NCI-H1105 treated with DMSO at 0.1 percent for 48 hours (cell line): ENCODE measurements around the gene EEF1AKMT2.

Experiments used
- DNase-seq: peaks from one replicate; lab custom pipeline; 2025; lab: John Stamatoyannopoulos, UW

EEF1AKMT2 gene

DNA sequence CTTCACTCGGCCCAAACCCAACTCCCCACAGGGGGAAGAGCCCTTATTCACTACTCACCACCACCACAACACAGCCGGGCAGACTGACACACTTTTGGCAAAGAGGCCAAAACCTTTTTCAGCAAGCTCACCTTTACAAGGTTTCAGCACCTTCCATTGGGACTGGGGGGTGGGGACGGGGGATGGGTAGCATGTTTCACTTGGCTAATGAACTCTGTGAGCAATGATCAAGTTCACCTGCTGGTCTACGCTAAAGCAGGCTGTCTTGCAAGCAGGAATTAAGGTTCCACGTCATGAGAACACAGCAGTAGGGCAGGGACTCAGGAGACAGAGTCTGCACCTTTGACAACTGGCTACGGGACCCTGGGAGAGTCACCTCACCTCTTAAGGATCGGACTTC lies 54.5 kb downstream of the EEF1AKMT2 start:
- no peak for DNase-seq

DNA sequence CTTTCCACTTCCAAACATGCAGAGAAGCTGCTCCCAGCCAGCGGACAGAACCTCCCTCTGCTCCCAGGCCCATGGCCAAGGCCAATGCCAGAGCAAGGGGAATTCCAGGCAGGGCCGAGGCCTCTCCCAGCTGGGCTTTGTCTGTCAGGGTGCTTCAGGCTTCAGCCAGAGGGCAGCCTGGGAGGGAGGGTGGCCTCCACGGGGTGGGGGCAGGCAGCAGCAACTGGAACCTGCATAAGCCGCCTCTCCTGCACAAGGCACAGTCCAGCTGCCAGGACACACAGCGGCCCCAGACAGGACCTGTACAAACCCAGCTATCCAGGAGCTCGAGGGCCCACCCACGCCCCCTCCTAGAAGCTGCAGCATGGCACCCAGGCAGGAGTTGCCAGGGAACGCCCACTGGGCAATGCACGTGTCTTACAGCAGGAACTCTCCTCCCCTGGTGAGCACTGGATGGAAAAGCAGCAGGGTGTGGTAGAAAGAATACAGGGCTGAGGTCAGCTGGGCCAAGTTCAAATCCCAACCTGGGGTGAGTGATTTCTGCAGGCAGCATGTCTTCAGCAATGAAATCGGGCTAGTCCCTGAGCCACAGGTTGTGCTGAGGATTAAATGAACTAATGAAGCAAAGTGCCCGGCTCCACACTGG lies 55.1 kb downstream of the EEF1AKMT2 start:
- DNase-seq: no peak

DNA sequence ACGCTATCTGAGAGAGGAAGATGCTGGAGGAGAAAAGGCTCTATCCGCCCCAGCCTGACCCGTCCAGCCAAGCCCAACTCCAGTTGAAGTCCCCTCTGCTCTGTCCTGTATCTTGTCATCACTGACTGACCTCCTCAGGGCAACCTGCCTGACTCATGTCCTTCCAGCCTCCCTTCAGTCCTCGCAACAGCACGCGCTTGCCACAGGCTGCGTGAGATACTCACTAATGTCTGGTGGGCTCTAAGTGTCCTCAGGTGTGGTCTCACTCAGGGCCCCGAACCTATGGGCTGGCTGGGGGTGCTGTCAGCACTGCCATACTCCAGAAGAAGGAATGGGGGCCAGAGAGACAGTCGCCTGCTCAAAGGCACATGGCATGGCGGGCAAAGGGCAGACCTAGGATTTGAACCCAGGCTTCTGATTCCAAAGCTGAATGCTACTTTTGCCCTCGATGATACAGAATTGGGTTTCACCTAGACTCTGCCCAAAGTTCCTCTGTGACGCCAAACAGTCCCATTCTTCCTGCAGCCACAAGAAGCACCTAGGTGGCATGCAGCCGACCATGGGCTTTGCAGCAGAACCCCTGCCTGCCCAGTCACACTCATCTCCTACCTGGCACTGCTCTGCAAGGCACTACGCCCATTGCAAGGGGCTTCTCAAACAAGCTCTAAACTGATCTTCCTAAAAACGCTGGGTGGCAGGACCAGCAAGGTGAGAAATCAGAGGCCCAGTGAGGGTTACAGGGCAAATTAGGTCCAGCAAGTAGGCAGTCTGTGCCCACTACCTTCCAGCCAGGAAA lies 56.0 kb downstream of the EEF1AKMT2 start:
- DNase-seq: no peak

DNA sequence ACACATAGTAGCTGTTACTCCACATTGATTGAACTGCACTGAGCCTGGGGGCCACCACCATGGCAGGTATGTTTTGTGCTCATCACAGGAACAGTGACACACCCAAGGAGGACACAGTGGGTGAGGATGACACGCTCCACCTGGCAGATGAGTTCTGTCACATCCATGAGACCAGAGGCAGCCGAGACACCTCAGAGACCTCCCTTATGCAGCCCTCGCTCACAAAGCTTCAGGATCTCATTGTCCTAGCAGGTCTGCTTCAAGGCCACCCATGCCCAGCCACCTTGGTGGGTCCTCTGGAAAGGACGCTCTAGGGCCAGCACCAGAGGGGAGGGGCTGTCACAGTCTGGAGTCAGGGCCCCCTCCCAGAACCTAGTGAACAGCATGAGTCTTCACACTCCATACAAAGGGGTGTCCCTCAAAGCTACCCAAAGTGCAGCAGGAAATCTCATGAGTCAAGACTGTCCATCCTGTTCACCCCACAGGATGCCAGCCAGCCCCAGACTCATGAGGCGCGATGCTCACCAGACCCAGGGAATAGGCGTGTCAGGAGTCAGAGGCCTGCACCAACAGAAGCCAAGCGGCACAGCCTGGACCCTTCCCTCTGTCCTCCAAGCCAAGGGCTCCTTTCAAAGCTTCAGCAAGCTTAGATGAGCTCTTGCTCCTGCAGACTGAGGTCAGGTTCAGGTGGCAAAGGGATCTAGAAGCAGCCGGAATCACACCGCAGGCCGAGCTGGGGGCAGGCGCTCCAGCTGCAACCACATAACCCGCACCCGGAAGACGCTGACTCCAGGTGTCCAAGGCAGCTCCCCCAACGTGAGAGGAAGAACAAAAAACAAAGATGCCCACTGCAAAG lies 57.1 kb downstream of the EEF1AKMT2 start:
- no peak for DNase-seq

DNA sequence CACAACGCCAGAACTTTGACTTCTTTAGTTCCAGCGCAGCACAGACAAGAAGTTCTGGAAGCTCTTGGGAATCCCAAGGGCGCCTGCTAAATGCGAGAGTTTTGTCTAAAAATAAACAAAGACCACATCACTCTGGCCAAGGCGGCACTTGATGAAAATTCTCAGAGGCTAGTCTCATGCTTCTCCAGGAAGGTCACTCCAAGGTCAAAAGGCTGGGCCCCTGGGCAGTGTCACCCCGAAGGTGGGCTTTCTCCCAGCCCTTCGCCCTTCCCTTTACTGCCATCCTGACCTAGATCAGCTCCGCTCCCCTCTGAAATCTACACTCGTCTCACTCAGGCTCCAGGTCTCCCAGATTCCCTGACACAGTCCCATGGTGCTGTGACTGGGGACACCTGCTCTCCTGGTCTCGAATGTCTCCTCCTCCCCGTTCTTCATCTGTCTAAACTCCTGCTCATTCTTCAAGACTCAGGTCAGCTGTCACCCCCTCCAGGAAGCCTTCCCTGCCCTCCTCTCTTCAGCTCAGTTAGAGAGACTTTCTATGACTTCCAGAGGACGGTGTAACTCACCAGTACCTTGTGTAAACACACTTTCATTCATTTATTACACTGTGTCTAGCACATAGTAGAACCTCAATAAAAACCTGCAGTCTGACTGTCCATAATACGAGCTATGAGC lies 58.0 kb downstream of the EEF1AKMT2 start:
- DNase-seq: no peak

DNA sequence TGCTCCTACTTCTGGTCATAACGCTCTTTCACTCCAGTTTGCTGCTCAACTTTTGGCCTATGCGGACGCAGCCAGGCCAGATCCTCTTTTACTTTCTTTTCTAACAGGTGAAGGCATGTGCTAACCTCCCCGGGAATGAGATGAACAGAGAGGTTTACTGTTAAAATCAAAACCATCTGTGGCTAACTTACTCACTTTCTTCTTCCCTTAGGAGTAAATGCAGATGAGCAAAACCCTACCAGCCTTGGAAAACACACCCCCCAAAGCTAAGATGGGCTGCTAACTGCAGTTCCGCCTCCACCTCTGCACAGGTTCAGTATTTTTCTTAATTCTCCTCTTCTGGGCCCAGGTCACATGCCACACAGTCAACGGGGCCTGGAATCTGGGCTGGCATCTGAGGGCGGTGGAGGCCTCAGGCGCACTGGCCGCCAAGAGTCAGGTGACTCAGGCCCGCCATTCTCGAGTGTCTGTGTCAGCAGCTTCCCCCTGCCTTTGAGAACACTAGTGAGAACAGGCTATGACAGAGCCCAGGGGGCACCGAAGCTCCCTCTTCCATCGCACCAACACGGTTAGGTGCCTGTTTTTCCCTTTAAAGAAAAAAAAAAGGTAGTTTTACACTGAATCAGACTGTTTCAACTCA lies 58.6 kb downstream of the EEF1AKMT2 start:
- DNase-seq: no peak

DNA sequence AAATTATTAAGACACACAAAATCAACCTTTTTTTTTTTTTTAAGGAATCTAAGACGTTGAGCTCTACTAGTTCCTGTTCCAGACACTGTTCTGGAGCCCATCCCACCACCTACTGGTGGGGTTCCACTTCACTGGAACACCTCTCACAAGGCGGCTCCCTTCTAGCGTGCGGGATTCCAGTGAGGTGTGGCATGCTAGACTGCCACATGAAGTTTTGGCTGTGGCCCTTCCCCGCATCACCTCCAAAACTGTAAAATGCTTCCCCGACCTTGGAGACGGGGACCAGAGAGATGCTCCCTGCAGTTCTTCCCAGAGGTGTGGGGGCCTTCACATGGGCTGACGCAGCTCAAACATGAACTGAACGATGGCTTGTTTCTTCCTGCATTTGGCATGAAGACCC lies 60.1 kb downstream of the EEF1AKMT2 start:
- no peak for DNase-seq

DNA sequence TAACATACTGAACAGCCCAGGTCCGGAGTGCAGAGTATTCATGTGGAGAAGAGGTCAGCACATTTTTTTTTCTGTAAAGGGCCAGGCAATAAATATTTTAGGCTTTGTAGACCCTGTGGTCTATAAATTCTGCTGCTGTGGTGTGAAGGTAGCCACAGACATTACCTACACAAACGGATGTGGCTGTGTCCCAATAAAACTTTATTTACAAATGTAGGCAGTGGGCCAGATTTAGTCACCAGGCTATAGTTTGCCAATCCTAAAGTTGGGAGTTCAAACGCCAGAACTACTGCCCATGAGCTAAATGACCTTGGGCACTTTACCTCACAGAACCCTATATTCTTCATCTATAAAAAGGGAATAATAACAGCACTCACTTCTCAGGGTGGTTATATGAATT lies 60.9 kb downstream of the EEF1AKMT2 start:
- DNase-seq: no peak

DNA sequence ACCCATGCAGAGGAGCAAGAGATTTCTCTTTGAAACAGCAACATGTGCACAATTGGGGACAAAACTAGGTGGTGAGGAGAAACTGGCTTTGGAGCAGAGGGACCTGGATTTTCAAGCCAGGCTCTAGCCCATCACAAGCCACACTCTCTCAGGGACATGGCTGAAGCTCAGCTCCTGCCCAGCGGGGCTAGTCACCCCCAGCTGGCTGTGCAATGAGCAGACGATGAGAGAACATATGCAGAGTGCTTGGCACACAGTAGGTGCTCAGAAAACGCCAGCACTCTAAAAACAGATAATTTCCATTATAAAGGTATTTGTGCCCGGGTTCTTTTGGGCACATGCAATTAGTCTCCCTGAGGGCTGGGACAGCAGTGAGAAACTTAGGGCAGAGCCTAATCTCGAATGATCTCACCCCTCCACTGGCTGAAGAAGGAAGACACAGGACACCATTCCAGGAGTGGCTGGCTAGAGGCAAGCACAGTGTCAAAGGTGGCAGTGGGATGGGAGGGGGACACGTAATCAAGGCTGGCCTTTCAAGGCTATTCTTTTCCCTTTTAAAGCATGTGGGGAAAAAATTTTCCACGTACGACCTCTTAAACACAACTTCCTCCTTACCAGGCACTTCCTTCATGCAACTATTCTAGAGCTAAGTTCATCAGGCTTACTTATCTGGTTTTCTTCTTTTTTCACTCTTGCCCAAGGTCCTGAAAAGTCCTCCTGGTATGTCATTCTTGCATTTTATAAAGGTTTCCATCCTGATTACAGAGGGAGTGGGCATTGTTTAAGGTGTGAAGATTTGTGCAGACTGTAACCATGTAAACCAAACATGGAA lies 62.6 kb downstream of the EEF1AKMT2 start:
- DNase-seq: no peak

DNA sequence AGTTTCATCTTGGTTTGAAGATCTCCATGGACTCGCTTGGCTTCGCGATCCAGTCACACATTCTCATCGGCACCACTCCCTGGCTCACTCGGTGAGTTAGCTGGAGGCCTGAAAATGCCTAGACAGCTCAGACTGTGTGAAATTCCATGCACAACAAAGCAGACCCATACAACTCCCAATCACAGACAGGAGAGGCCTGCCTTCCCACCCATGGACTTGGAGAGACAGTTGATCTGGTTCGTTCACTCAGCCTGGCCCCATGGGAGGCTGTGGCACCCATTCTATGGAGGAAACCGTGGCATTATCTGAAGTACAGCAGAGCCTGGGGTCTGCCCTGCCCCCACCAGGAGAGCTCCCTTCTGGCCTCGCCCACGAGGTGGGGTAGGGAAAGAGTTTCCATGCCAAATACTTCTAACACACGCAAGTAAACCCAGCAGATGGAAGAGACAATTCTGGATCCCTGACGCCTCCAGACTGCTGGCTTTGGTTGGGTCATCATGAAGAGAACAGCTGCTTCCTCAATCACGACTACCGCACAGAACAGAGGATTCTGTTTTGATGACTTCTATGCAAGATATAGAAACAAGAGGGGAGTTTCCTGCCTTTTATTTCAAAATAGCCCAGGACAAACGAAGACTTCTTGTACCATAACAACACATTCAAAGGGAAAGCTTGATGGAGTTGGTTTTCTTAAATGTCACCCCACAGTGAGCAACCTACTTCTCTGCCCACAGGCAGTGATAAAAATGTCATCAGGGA lies 63.4 kb downstream of the EEF1AKMT2 start:
- no peak for DNase-seq

DNA sequence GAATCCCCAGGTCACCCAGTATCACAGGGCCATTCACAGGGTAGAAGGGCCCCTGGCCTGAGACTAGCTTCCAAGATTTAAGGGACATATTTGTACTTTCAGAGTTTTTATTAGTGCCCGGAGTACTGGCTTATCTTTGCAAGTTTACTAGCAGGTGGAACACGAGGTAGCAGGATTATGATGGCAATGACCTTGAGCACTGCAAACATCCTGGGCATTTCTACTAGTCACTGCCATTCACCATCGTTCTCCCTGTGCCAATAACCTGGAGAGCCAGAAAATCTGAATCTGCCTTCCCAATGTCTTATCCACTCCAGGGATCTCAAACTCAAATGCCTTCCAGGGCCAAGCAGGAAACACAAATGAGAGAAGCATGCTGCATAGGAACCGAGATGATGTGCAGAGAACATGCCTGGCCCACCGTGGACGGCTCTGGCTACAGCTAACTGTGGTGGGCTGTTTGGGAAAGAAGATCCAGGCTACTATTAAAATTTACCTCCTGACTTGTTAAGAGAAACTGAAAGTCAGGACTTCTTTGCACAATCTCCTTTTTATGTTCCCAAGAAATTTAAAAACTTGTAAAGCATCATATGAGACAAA lies 64.2 kb downstream of the EEF1AKMT2 start:
- DNase-seq: no peak

DNA sequence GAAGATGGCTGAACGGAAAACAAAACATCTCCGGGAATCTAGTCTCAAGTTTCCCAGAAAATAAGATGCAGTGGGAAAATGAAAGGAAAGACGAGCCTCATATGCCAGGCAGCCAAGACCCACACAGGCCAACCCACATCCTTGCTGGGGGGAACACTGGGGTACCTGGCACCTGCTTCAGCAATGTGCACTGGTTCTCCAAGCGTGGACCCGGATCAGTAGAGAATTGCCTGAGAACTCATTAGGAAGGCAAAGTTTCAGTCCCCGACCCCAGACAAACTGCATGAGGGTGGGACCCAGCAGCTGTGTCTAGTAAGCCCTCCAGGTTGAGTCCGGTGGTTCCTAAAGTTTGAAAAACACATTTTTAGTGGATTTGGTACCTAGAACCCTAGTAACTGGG lies 65.9 kb downstream of the EEF1AKMT2 start:
- no peak for DNase-seq

DNA sequence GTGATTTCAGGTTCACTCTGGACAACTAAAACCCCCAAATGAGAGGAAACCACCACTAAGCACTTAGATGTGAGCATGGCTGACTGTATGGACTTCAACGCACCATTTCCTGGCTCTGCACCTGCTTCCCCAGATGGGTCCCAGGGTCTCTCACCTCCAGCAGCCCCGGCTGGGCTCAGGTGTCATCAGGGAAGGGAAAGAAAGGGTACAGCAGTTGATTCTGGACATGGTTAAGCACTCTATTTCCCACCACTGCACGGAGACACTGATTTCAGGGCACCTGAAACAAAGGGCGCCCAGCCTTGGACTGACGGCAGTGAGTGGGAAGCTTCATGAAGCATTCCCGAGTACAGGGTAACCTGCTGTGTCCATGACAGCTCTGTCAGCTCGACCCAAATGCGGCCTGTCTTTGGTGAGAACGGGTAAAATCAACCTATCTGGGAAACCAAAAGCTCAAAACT lies 66.5 kb downstream of the EEF1AKMT2 start:
- no peak for DNase-seq

DNA sequence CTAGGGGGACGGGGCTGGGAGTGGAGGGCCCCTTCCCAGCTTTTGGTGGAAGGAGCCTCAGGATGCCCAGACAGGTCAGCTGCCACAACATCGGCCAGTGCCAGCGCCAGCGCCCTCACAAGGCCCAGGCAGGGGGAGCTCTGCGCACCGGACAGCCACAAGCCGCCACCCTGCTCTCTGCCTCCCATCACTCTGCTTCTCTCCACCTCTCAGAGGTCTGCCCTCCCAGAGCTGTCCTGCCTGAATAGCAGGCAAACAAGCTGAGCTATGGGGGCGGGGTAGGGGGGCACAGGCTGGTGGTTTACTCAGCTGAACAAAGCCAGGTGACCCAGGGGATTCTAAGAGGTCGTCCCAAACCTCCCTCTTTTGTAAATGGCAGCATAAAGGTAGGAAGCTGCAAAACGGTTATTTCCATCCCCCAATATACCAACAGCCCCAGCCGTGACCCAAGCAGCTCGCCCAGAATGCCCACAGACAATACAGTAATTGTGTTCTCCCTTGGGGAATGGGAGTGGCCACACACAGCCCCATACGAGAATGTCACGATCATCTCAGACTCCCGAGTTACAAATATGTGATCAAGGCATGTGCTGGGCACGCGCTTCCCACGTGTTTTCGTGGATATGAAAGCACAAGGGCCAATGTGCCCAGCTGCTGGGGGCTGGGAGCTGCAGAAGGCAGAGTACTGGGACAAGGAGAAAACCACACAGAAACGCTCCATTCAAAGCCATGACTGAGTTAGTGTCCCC lies 67.2 kb downstream of the EEF1AKMT2 start:
- DNase-seq: no peak

DNA sequence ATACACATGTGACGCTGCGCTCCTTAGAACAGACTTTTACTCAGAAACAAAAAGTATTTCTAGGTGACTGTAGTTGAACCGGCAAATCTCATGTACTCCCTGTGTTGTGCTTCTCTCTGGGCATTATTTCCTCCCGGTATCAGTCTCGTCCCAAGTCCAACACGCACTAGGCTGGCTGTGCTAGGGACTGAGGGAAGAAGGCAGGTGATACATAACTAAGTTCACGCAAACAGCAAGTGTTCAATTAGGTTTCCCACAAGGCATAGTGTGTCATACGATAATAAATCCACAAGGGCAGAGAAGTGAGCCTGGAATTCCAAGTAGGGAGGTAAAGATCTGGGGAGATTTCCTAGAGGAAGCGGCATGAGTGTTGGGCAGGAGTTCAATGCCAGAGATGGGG lies 67.9 kb downstream of the EEF1AKMT2 start:
- no peak for DNase-seq

DNA sequence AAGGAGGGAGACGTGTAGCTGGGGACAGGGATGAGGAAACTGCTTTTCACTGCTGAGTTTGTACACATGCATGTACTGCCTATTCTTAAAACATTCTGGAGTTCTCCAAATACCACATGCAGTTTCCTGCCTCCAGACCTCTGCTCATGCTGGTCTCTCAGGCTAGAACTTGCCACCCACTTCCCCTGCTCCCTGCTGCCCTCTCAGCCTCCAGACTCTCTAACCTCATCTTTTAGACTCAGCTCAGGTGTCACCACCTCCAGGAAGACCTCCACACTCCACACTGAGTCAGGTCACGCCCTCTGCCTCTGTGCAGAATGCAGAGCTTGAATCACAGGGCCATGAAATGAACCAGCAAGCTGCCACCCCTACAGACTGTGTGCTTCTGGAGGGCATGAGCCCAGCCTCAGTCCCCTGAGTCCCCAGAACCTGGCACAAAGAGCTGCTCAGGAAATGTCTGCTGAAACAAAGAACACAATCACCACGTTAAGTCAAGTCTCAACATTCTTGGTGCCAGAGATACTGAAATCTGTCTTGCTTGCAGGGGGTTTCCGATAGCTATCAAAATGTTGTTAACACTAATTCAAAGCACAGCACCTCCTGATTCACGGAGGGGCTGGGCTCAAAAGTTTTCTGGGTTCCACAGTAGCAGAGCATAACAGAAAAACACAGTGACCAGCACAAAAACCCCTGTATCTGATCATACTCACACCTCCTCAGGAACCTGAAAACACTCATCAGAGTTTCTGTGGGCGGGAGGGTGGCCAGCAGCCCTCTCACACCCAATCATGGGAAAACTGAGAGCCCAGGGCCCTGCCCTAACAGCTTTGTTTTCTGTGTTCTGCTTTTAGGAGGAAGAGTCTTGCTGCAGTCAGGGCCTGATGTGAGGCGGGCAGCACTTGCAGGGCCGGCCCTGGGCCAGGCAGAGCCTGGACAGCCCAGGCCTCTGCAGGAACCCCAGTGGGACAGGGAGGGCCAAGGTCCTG lies 68.6 kb downstream of the EEF1AKMT2 start:
- no peak for DNase-seq

DNA sequence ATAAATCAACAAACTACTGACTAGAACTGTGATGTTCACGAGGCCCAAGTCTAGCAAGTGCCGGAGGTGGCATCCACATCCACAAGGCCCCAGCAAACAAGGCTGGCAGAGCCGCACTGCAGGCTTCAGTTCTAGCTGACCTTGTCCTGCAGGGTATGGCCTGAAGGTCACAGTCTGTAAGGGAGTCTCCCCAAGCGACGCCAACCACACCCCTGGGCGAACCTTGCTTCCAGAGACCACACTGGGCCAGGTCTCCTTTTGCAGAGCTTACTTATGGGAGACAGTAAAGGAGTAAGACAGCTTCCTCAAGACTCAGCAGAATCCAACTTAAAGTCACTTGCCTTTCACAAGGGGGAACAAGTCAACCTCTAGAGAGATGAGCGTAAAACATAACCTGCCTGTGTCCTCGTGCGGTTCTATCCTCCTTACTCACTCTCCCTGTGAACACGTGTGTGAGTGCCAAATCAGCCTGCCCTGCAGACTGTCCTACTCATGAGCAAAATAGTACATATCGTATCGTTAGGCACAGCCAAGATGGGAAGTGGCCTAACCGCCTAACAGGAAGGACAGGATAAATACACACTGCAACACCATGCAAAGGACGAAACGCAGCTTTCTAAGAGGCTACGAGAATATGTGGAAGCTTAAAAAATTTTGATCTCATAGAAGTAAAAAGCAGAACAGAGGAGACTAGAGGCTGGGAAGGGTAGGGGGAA lies 70.2 kb downstream of the EEF1AKMT2 start:
- no peak for DNase-seq
